Measurements from ENCODE around the gene BIVM. TPM values are rescaled to one million over a fixed set of nuclear protein-coding genes. Genes with fewer than 3 reads are reported as not detected.

The BIVM gene, protein sequence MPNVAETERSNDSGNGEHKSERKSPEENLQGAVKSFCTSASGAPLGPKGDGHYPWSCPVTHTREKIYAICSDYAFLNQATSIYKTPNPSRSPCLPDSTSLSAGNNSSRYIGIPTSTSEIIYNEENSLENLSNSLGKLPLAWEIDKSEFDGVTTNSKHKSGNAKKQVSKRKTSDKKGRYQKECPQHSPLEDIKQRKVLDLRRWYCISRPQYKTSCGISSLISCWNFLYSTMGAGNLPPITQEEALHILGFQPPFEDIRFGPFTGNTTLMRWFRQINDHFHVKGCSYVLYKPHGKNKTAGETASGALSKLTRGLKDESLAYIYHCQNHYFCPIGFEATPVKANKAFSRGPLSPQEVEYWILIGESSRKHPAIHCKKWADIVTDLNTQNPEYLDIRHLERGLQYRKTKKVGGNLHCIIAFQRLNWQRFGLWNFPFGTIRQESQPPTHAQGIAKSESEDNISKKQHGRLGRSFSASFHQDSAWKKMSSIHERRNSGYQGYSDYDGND
- total RNA-seq (10 to 100 TPM; 14.6 to 16.0 TPM), polyA plus RNA-seq (14.2 TPM)

DNA sequence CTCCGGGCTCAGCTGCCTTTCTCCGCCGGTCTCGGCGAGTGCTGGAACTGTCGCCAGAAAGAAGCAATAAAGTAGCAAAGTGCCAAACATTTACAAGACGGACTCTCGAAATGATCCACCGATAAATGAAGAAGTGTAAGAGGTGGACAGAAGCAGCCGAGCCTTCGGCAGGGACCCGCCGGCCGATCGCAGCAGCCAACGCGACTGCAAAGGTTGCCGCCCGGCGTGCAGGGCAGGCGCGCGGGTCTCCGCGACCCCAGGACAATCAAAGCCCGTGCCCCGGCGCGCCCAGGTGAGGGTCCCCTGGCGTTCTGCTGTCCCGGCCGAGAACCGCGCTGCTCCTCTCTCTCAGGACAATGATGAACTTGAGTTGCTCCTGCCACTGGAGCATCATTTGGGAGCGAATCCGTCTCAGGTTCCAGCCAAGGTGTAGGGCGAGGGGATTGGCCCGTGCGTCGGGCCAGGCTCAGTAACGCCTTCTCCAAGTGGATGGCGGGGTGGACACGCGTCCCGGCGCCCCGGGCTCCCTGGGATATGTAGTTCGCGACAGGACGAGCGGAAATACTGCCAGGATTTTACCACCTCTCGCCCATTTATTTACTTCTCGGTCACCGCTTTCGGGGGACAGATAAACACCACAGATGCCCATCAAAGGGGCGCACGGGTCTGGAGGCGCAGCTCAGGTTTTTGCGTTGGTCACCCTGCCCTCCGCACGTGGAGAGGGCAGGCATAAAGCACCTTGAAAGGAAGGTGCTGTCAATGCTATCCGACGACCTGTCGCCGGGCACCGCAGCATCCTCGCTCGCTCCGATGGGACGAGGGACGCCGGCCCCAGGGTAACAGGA is at the start of gene BIVM, which contains the start of gene POGLUT2:
Gene BIVM, plus strand, starts transcription at position 539 of the 845 bp plus-strand sequence. CDS start 8,149 bp downstream, outside the sequence.
Gene POGLUT2, minus strand, starts transcription at position 396 of the 845 bp plus-strand sequence. Its CDS starts 306 bp downstream, at position 90.
- Histone ChIP-seq H3K9me3 (ENCODE audit: low read length) (no peaks in the 10 kb centered on the region), H3K4me1 (ENCODE audit: insufficient read depth, low read length) (peaks cover 6% of the 10 kb centered on the region), H3K27me3 (ENCODE audit: insufficient read depth, low read length, poor library complexity, severe bottlenecking) (no peaks in the 10 kb centered on the region), H3K27ac (ENCODE audit: low read depth, low read length) (peak within 1 kb of the TSS; percentile 61), H3K4me3 (ENCODE audit: low read length) (peak within 1 kb of the TSS; percentile 67), H3K36me3 (ENCODE audit: insufficient read depth, low read length) (no peaks in the 10 kb centered on the region)
- peak; percentile 62 to 85 (median 73) for DNase-seq
- Mint-ChIP-seq H3K4me1 (peaks cover 28 to 43% (median 43%) of the 10 kb centered on the region in 3 donors), H3K27me3 (peaks cover 0 to 4% of the 10 kb centered on the region in 2 donors), H3K27ac (peak within 1 kb of the TSS; percentile 71 to 95 (median 84)), H3K4me3 (peak within 1 kb of the TSS; percentile 91 to 98 (median 96)), H3K9me3 (no peaks in the 10 kb centered on the region), H3K36me3 (peaks cover 0 to 11% (median 3%) of the 10 kb centered on the region in 3 donors)
- ChIA-PET POLR2A (interaction anchor here (1.0 to 2.6 kb wide), 4 partner anchors 10 to 206 kb away, joined by 3 to 17 read pairs (median 10); partner anchors contain the start of genes ERCC5 and TEX30), CTCF (interaction anchor here (0.8 to 4.2 kb wide), 9 partner anchors 10 to 207 kb away, joined by 3 to 28 read pairs (median 5); partner anchors contain the start of genes ERCC5 and TEX30)

GRCh38 chr13:102751886-102752285 is 47.0 kb upstream of the BIVM start:
- H3K27me3 ChIP-seq (ENCODE audit: insufficient read depth, low read length, poor library complexity, severe bottlenecking): no peaks in the 10 kb centered on the region
- DNase-seq: no peak
- Mint-ChIP-seq H3K4me1 (no peaks in the 10 kb centered on the region), H3K4me3 (no peak overlapping the region), H3K27ac (peak overlapping the region in 1 of 8 donors; percentile 35), H3K27me3 (peaks cover 13 to 38% of the 10 kb centered on the region in 2 donors), H3K36me3 (peaks cover 0 to 16% (median 3%) of the 10 kb centered on the region in 3 donors), H3K9me3 (peaks cover 0 to 1% (median 0%) of the 10 kb centered on the region in 5 donors)
- H3K27ac ChIP-seq (ENCODE audit: low read depth, low read length): no peak overlapping the region
- H3K36me3 ChIP-seq (ENCODE audit: insufficient read depth, low read length): no peaks in the 10 kb centered on the region
- CTCF ChIA-PET: no interaction called here
- H3K9me3 ChIP-seq (ENCODE audit: low read length): no peaks in the 10 kb centered on the region
- H3K4me1 ChIP-seq (ENCODE audit: insufficient read depth, low read length): no peaks in the 10 kb centered on the region
- H3K4me3 ChIP-seq (ENCODE audit: low read length): no peak overlapping the region
- POLR2A ChIA-PET: no interaction called here

DNA sequence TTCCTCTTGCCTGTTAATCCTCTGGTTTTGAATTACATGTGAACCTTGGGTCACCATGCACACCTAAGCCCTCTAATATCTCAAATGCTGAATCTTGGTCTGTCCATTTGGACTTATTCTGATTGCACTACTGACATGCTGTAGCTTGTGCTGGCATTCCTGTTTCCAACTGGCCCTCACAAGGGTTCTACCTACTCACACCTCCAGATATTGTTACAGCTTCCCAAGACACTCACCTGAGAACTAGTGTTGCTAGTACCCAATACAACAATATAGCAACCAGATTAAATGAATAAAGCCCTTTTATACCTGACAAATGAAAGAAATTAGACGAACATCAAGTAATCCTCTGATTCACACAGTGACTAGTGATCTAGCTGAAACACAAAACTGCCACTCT is 41.9 kb upstream of the BIVM start:
- DNase-seq: no peak
- Mint-ChIP-seq H3K27me3 (peaks cover 5% of the 10 kb centered on the region in 2 donors), H3K27ac (no peak overlapping the region), H3K9me3 (no peaks in the 10 kb centered on the region), H3K4me3 (no peak overlapping the region), H3K36me3 (peaks cover 0 to 3% (median 3%) of the 10 kb centered on the region in 3 donors), H3K4me1 (no peaks in the 10 kb centered on the region)
- Histone ChIP-seq H3K27me3 (ENCODE audit: insufficient read depth, low read length, poor library complexity, severe bottlenecking) (no peaks in the 10 kb centered on the region), H3K4me1 (ENCODE audit: insufficient read depth, low read length) (no peaks in the 10 kb centered on the region), H3K9me3 (ENCODE audit: low read length) (no peaks in the 10 kb centered on the region), H3K36me3 (ENCODE audit: insufficient read depth, low read length) (no peaks in the 10 kb centered on the region), H3K4me3 (ENCODE audit: low read length) (no peak overlapping the region), H3K27ac (ENCODE audit: low read depth, low read length) (no peak overlapping the region)
- CTCF ChIA-PET: interaction anchor here (2.1 kb wide), 1 partner anchor 43 kb away, joined by 5 read pairs; no protein-coding TSS in a partner anchor
- POLR2A ChIA-PET: no interaction called here

DNA sequence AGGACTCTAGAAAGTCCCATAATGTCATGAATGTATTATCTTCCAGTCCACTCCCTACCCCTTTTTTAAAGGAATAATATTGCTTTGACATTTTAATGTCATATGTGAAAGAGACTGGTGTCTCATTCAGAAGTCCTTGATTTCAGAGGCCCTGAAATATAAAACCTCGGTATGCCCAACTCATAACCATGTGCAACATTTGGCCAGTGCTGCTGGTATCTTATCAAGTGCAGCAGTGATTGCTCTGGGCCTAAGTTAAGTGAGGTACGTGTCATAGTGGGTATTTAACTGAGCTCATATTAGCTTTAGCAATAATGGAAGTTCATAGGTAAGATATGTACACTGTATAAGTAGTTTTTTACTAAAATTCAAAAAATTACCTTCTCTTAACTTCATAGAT is 40.1 kb upstream of the BIVM start:
- Mint-ChIP-seq H3K4me3 (no peak overlapping the region), H3K4me1 (no peaks in the 10 kb centered on the region), H3K27ac (no peak overlapping the region), H3K27me3 (peaks cover 2 to 5% of the 10 kb centered on the region in 2 donors), H3K9me3 (no peaks in the 10 kb centered on the region), H3K36me3 (peaks cover 0 to 2% (median 0%) of the 10 kb centered on the region in 3 donors)
- H3K4me3 ChIP-seq (ENCODE audit: low read length): no peak overlapping the region
- no peaks in the 10 kb centered on the region for H3K4me1 ChIP-seq (ENCODE audit: insufficient read depth, low read length)
- H3K27ac ChIP-seq (ENCODE audit: low read depth, low read length): no peak overlapping the region
- ChIA-PET CTCF (no interaction called here), POLR2A (no interaction called here)
- H3K36me3 ChIP-seq (ENCODE audit: insufficient read depth, low read length): no peaks in the 10 kb centered on the region
- H3K27me3 ChIP-seq (ENCODE audit: insufficient read depth, low read length, poor library complexity, severe bottlenecking): no peaks in the 10 kb centered on the region
- no peaks in the 10 kb centered on the region for H3K9me3 ChIP-seq (ENCODE audit: low read length)
- no peak for DNase-seq

- Histone ChIP-seq H3K4me1 (ENCODE audit: insufficient read depth, low read length) (no peaks in the 10 kb centered on the region), H3K27me3 (ENCODE audit: insufficient read depth, low read length, poor library complexity, severe bottlenecking) (no peaks in the 10 kb centered on the region), H3K36me3 (ENCODE audit: insufficient read depth, low read length) (no peaks in the 10 kb centered on the region), H3K9me3 (ENCODE audit: low read length) (no peaks in the 10 kb centered on the region), H3K4me3 (ENCODE audit: low read length) (no peak overlapping the region), H3K27ac (ENCODE audit: low read depth, low read length) (no peak overlapping the region)
- no peak overlapping the region for H3K27ac Mint-ChIP-seq
- DNase-seq: no peak
- no peaks in the 10 kb centered on the region for H3K4me1 Mint-ChIP-seq
- no peak overlapping the region for H3K4me3 Mint-ChIP-seq
- POLR2A ChIA-PET: no interaction called here
- H3K27me3 Mint-ChIP-seq: peaks cover 2 to 5% of the 10 kb centered on the region in 2 donors
- peaks cover 0 to 2% (median 1%) of the 10 kb centered on the region in 3 donors for H3K36me3 Mint-ChIP-seq
- H3K9me3 Mint-ChIP-seq: no peaks in the 10 kb centered on the region
- CTCF ChIA-PET: interaction anchor here (0.6 kb wide), 1 partner anchor 103 kb away, joined by 3 read pairs; no protein-coding TSS in a partner anchor
Measured at GRCh38 chr13:102761071-102761470, 37.8 kb upstream of the BIVM start.

DNA sequence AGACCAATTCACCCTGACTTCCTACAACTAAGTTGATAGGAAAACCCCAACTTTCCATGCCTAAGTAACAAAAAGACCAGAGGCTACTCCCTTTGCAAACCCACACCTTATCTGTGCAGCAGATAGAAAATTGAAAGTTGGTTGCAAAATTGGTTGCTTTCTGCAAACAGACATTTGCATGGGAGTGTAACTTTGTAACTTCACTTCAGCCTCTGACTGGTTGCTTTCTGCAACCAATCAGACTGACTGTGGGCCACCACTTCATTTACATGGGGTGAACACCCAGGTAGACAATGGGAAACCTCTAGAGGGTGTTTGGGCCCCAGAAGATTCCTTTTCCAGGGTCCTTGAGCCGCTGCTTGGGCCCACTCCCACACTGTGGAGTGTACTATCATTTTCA is 35.2 kb upstream of the BIVM start:
- Histone ChIP-seq H3K4me1 (ENCODE audit: insufficient read depth, low read length) (no peaks in the 10 kb centered on the region), H3K27me3 (ENCODE audit: insufficient read depth, low read length, poor library complexity, severe bottlenecking) (no peaks in the 10 kb centered on the region), H3K4me3 (ENCODE audit: low read length) (no peak overlapping the region), H3K36me3 (ENCODE audit: insufficient read depth, low read length) (no peaks in the 10 kb centered on the region), H3K9me3 (ENCODE audit: low read length) (no peaks in the 10 kb centered on the region), H3K27ac (ENCODE audit: low read depth, low read length) (no peak overlapping the region)
- ChIA-PET POLR2A (no interaction called here), CTCF (no interaction called here)
- Mint-ChIP-seq H3K4me3 (no peak overlapping the region), H3K36me3 (peaks cover 0 to 5% (median 0%) of the 10 kb centered on the region in 3 donors), H3K9me3 (no peaks in the 10 kb centered on the region), H3K27ac (no peak overlapping the region), H3K4me1 (no peaks in the 10 kb centered on the region), H3K27me3 (no peaks in the 10 kb centered on the region)
- DNase-seq: no peak

GRCh38 chr13:102768909-102769308 is 30.0 kb upstream of the BIVM start:
- H3K27me3 Mint-ChIP-seq: peaks cover 0 to 3% of the 10 kb centered on the region in 2 donors
- Histone ChIP-seq H3K36me3 (ENCODE audit: insufficient read depth, low read length) (no peaks in the 10 kb centered on the region), H3K4me3 (ENCODE audit: low read length) (no peak overlapping the region), H3K27ac (ENCODE audit: low read depth, low read length) (no peak overlapping the region), H3K9me3 (ENCODE audit: low read length) (no peaks in the 10 kb centered on the region), H3K27me3 (ENCODE audit: insufficient read depth, low read length, poor library complexity, severe bottlenecking) (no peaks in the 10 kb centered on the region), H3K4me1 (ENCODE audit: insufficient read depth, low read length) (no peaks in the 10 kb centered on the region)
- peaks cover 0 to 7% (median 0%) of the 10 kb centered on the region in 3 donors for H3K36me3 Mint-ChIP-seq
- ChIA-PET CTCF (no interaction called here), POLR2A (no interaction called here)
- H3K4me3 Mint-ChIP-seq: no peak overlapping the region
- H3K4me1 Mint-ChIP-seq: peaks cover 22 to 37% (median 32%) of the 10 kb centered on the region in 3 donors
- H3K27ac Mint-ChIP-seq: no peak overlapping the region
- no peak for DNase-seq
- no peaks in the 10 kb centered on the region for H3K9me3 Mint-ChIP-seq
